HepG2 (cell line): ENCODE results near the gene MED13L. TPM values are rescaled to one million over a fixed set of nuclear protein-coding genes. Genes with fewer than 3 reads are reported as not detected.

Experiments
- ATAC-seq: fragments of 200-7000 bp; cut with Tn5 transposase; 3 replicates; pipeline ENCODE4 v1.9.1; 2020; ENCODE audit warnings: mild to moderate bottlenecking, moderate library complexity
- BruUV-seq: library from RNA; stranded (reverse); fragments of 400-500 nt; replicated peaks from 2 replicates; lab custom pipeline; 2021; lab: Mats Ljungman, UMichigan
- CTCF ChIA-PET: fragments of 300-600 bp; formaldehyde crosslinking; extraction: SDS; loops from one replicate; lab custom pipeline; 2021; ENCODE audit warnings: low total read pairs, inconsistent platforms, low intra/inter-chr PET ratio; lab: Yijun Ruan, JAX
- POLR2A ChIA-PET: fragments of 350-600 bp; sonication (Branson Sonifier 250); formaldehyde crosslinking; loops from one replicate; lab custom pipeline; 2020; ENCODE audit warnings: antibody characterized with exemption, inconsistent platforms; lab: Yijun Ruan, JAX
- DNase-seq: peaks from one replicate; pipeline ENCODE4 v3.0.0-alpha.2; 2015; ENCODE audit warnings: low spot score
- FAIRE-seq: peaks from 3 replicates; lab custom pipeline; 2011; peaks lifted over from hg19 to GRCh38; lab: Jason Lieb, UNC
- H2AFZ ChIP-seq: one replicate; pipeline ENCODE4 v1.6.1; 2011; ENCODE audit warnings: low read length, inconsistent platforms
- H3K27ac ChIP-seq: fragments of 300-600 bp; 3 replicates; pipeline ENCODE4 v1.8.0; 2011; ENCODE audit warnings: mixed run types, mild to moderate bottlenecking, mixed read lengths, low read length, inconsistent platforms; ENCODE audit not compliant: insufficient read depth; ENCODE audit errors: extremely low read length
- H3K27me3 ChIP-seq, 2 experiments: fragments of 200-600 bp in 1 of 2; 2 replicates in 1 of 2; 3 replicates in 1 of 2; pipeline versions ENCODE4 v1.6.0 to v1.8.0; 2011; ENCODE audit warnings: low read length in 2 of 2, mild to moderate bottlenecking in 2 of 2, moderate library complexity in 2 of 2, inconsistent platforms in 1 of 2; ENCODE audit not compliant: insufficient read depth in 2 of 2, control insufficient read depth in 1 of 2
- H3K36me3 ChIP-seq, 2 experiments: fragments of 200-600 bp in 1 of 2; replicated peaks in 1 of 2; 2 replicates in 1 of 2; 3 replicates in 1 of 2; pipeline versions ENCODE4 v1.5.1 to v1.8.0; 2011; ENCODE audit warnings: low read length in 2 of 2, inconsistent platforms in 1 of 2; ENCODE audit not compliant: insufficient read depth in 2 of 2, control insufficient read depth in 1 of 2
- H3K4me1 ChIP-seq: 2 replicates; pipeline ENCODE4 v1.5.1; 2012; ENCODE audit warnings: low read length, inconsistent platforms; ENCODE audit not compliant: insufficient read depth
- H3K4me2 ChIP-seq: 2 replicates; pipeline ENCODE4 v1.6.0; 2011; ENCODE audit warnings: low read depth, low read length, inconsistent platforms
- H3K4me3 ChIP-seq, 3 experiments: fragments of 200-600 bp in 1 of 3; sonication (generic), shearing (Covaris generic) in 1 of 3; replicated peaks in 1 of 3; 2 replicates each; pipeline ENCODE4 v1.5.1; 2011 to 2016; ENCODE audit warnings: low read length in 3 of 3, inconsistent platforms in 2 of 3, low read depth in 2 of 3, mild to moderate bottlenecking in 2 of 3, control low read depth in 1 of 3, mixed read lengths in 1 of 3; ENCODE audit not compliant: insufficient read depth in 1 of 3
- H3K79me2 ChIP-seq: one replicate; pipeline ENCODE4 v1.6.1; 2011; ENCODE audit warnings: low read length, inconsistent platforms; ENCODE audit not compliant: insufficient read depth
- H3K9ac ChIP-seq: 2 replicates; pipeline ENCODE4 v1.6.0; 2011; ENCODE audit warnings: mild to moderate bottlenecking, low read depth, low read length, inconsistent platforms; ENCODE audit not compliant: insufficient read depth
- H3K9me3 ChIP-seq: 2 replicates; pipeline ENCODE4 v1.5.1; 2012; ENCODE audit warnings: mild to moderate bottlenecking, low read length
- H4K20me1 ChIP-seq: 2 replicates; pipeline ENCODE4 v1.6.0; 2011; ENCODE audit warnings: inconsistent platforms, mild to moderate bottlenecking, low read length, moderate library complexity; ENCODE audit not compliant: insufficient read depth
- KLF9 ChIP-seq: IDR thresholded peaks from 2 replicates; pipeline ENCODE4 v1.6.1; 2016; ENCODE audit warnings: low read depth
- MBD4 ChIP-seq: IDR thresholded peaks from 2 replicates; pipeline ENCODE4 v1.6.1; 2012; ENCODE audit warnings: low read length, inconsistent platforms, borderline replicate concordance
- MYC ChIP-seq: sonication (generic); formaldehyde crosslinking; IDR thresholded peaks from 2 replicates; pipeline ENCODE4 v1.9.0; 2021; ENCODE audit warnings: missing genetic modification reagents, borderline replicate concordance
- SNAPC2 ChIP-seq: sonication (generic); formaldehyde crosslinking; IDR thresholded peaks from 2 replicates; pipeline ENCODE4 v1.8.1; 2022; ENCODE audit warnings: mild to moderate bottlenecking, missing genetic modification reagents
- U2AF2 ChIP-seq: fragments of 200-400 bp; formaldehyde crosslinking; IDR thresholded peaks from 2 replicates; pipeline ENCODE4 v1.6.1; 2017; ENCODE audit warnings: low read depth, mild to moderate bottlenecking, low read length
- ZNF784 ChIP-seq: sonication (generic); formaldehyde crosslinking; IDR thresholded peaks from 2 replicates; pipeline ENCODE4 v1.5.1; 2020; ENCODE audit warnings: missing genetic modification reagents, mild to moderate bottlenecking, borderline replicate concordance
- ZZZ3 ChIP-seq: sonication (generic); formaldehyde crosslinking; IDR thresholded peaks from 2 replicates; pipeline ENCODE4 v1.4.0; 2020; ENCODE audit warnings: missing genetic modification reagents, mild to moderate bottlenecking, borderline replicate concordance
- in situ Hi-C: cut with HindIII; loops from 2 replicates; pipeline ENCODE4 v1.10.0; 2017; ENCODE audit warnings: low pct_unique_long_range_greater_than_20kb; ENCODE audit not compliant: extremely low pct_ligation_motif_present
- intact Hi-C: fragments of 100-400 bp; cut with micrococcal nuclease; formaldehyde crosslinking; loops from one replicate; pipeline ENCODE4 v1.10.0; 2022; ENCODE audit not compliant: unreplicated experiment
- polyA plus RNA-seq, 8 experiments: library from polyadenylated mRNA; depleted of rRNA in 3 of 8; stranded (reverse) in 7 of 8; unstranded in 1 of 8; fragments of >200 nt; fragmentation: Illumina TruSeq in 4 of 8; extraction: Trizol in 4 of 8; gene quantifications; 2 replicates each; pipeline versions ENCODE4 v1.2.1 to v1.2.3, GENCODE V29; 2011 to 2016; ENCODE audit warnings: low read depth in 4 of 8, missing spikeins in 1 of 8, mixed read lengths in 1 of 8; ENCODE audit not compliant: insufficient read depth in 1 of 8
- total RNA-seq, 5 experiments: library from RNA; depleted of rRNA; stranded (reverse); fragments of >200 nt; fragmentation: Illumina TruSeq; extraction: Trizol; gene quantifications; 2 replicates each; pipeline ENCODE4 v1.2.3, GENCODE V29; 2016; ENCODE audit warnings: low read depth in 1 of 5
- TF ChIP-seq, protein P1 (sequence below), 2 experiments: sonication (generic) in 1 of 2; formaldehyde crosslinking in 1 of 2; IDR thresholded peaks; 2 replicates each; pipeline versions ENCODE4 v1.4.0 to v1.6.1; 2018 to 2020; ENCODE audit warnings: missing genetic modification reagents in 2 of 2, borderline replicate concordance in 1 of 2, low read depth in 1 of 2, mild to moderate bottlenecking in 1 of 2, missing biosample characterization in 1 of 2

The MED13L gene
- total and polyA plus RNA-seq, 2 of the 13 experiments (the other 11 are each of a cell fraction or from before 2014, with no cell fraction given) = 24.8 to 38.9 TPM

- ChIA-PET CTCF (no interaction called here), POLR2A (no interaction called here)
- Histone ChIP-seq H3K9ac (no peak overlapping the region), H4K20me1 (no peaks in the 10 kb centered on the region), H3K36me3 (no peaks in the 10 kb centered on the region; a peak in 2 of 5 replicates), H3K9me3 (no peaks in the 10 kb centered on the region; the same call in 1 of the 2 replicates), H3K79me2 (no peaks in the 10 kb centered on the region), H3K4me1 (no peaks in the 10 kb centered on the region), H3K27ac (no peak overlapping the region), H3K27me3 (no peaks in the 10 kb centered on the region), H3K4me3 (no peak overlapping the region), H3K4me2 (no peak overlapping the region), H2AFZ (no peak overlapping the region)
- in situ Hi-C loops = no loop called here
- DNase-seq (no peak), ATAC-seq (no peak), FAIRE-seq (no peak)
- TF ChIP-seq ZZZ3 (CRISPR knock-in tag) (no peak), ZNF784 (CRISPR knock-in tag) (no peak), MYC (CRISPR knock-in tag) (no peak), U2AF2 (no peak), MBD4 (no peak), KLF9 (CRISPR knock-in tag) (no peak), SNAPC2 (no peak)
- TF ChIP-seq, protein P1, sequence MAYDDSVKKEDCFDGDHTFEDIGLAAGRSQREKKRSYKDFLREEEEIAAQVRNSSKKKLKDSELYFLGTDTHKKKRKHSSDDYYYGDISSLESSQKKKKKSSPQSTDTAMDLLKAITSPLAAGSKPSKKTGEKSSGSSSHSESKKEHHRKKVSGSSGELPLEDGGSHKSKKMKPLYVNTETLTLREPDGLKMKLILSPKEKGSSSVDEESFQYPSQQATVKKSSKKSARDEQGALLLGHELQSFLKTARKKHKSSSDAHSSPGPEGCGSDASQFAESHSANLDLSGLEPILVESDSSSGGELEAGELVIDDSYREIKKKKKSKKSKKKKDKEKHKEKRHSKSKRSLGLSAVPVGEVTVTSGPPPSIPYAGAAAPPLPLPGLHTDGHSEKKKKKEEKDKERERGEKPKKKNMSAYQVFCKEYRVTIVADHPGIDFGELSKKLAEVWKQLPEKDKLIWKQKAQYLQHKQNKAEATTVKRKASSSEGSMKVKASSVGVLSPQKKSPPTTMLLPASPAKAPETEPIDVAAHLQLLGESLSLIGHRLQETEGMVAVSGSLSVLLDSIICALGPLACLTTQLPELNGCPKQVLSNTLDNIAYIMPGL (CRISPR knock-in tag; IDR thresholded peaks at IDR 0.05; ENCODE audit: borderline replicate concordance in 1 of 2, low read depth in 1 of 2) = no peak
- no TSS peak for BruUV-seq
- intact Hi-C loops = no loop called here
These were observed 251.1 kb downstream of the MED13L start for GRCh38 chr12:116026346-116026745.
